ENCODE data around the gene CAVIN4.
A peak's percentile ranks its signal among the peaks of the same experiment; 100 is the strongest.

The CAVIN4 gene

GRCh38 chr9:100587375-100587774 is 9.5 kb downstream of the CAVIN4 start:
- H2BK120ac ChIP-seq (ENCODE audit: insufficient read depth, low read length, poor library complexity) = no peak overlapping the region
- H3K9me3 ChIP-seq (ENCODE audit: insufficient read depth, low read depth, low read length) = no peaks in the 10 kb centered on the region
- peak; percentile 60 to 71 for DNase-seq
- H3K18ac ChIP-seq (ENCODE audit: low read length) = no peak overlapping the region
- H4K8ac ChIP-seq (ENCODE audit: low read depth, low read length) = no peak overlapping the region
- no peaks in the 10 kb centered on the region for H3K79me2 ChIP-seq (ENCODE audit: control insufficient read depth, insufficient read depth, low read length, poor library complexity)
- no peak overlapping the region for H2AFZ ChIP-seq (ENCODE audit: insufficient read depth, low read length, poor library complexity)
- no CpG with 5 or more reads among the region's 9 CpGs for WGBS (ENCODE audit: extremely low coverage, insufficient coverage, insufficient read length)
- no peaks in the 10 kb centered on the region for H3K79me1 ChIP-seq (ENCODE audit: low read length)
- no peak overlapping the region for H3K4ac ChIP-seq (ENCODE audit: low read depth, low read length)
- H3K9ac ChIP-seq (ENCODE audit: low read length) = no peak overlapping the region
- no peak overlapping the region for H3K14ac ChIP-seq (ENCODE audit: low read length)
- no peak overlapping the region for H2AK5ac ChIP-seq (ENCODE audit: low read length)
- no peak overlapping the region for H3K23ac ChIP-seq (ENCODE audit: low read length)
- H4K91ac ChIP-seq (ENCODE audit: low read depth, low read length) = no peak overlapping the region
- H4K12ac ChIP-seq (ENCODE audit: low read depth, low read length) = no peak overlapping the region
- H2BK12ac ChIP-seq (ENCODE audit: low read length) = no peak overlapping the region
- no peak overlapping the region for H3K27ac ChIP-seq (ENCODE audit: low read depth, low read length)
- H3K27me3 ChIP-seq (ENCODE audit: insufficient read depth, low read length) = no peaks in the 10 kb centered on the region
- peaks cover 7 to 12% of the 10 kb centered on the region in 2 experiments for H3K36me3 ChIP-seq (ENCODE audit: control insufficient read depth in 1 of 2, insufficient read depth in 2 of 2, low read length in 2 of 2)
- H2BK5ac ChIP-seq (ENCODE audit: low read depth, low read length, poor library complexity) = no peak overlapping the region
- H3K4me1 ChIP-seq (ENCODE audit: control insufficient read depth in 1 of 2, insufficient read depth in 2 of 2, low read length in 2 of 2) = peaks cover 0 to 2% of the 10 kb centered on the region in 2 experiments
- H3K4me3 ChIP-seq (ENCODE audit: low read depth, low read length) = no peak overlapping the region
- H3K4me2 ChIP-seq (ENCODE audit: low read length) = no peak overlapping the region

- Histone ChIP-seq H3K79me1 (ENCODE audit: low read length) (no peaks in the 10 kb centered on the region), H3K18ac (ENCODE audit: low read length) (no peak overlapping the region), H3K27me3 (ENCODE audit: insufficient read depth, low read length) (no peaks in the 10 kb centered on the region), H4K8ac (ENCODE audit: low read depth, low read length) (no peak overlapping the region), H4K12ac (ENCODE audit: low read depth, low read length) (no peak overlapping the region), H2AFZ (ENCODE audit: insufficient read depth, low read length, poor library complexity) (no peak overlapping the region), H4K91ac (ENCODE audit: low read depth, low read length) (no peak overlapping the region), H3K9ac (ENCODE audit: low read length) (no peak overlapping the region), H2BK5ac (ENCODE audit: low read depth, low read length, poor library complexity) (no peak overlapping the region), H3K14ac (ENCODE audit: low read length) (no peak overlapping the region), H3K23ac (ENCODE audit: low read length) (no peak overlapping the region), H3K4ac (ENCODE audit: low read depth, low read length) (no peak overlapping the region), H3K79me2 (ENCODE audit: control insufficient read depth, insufficient read depth, low read length, poor library complexity) (no peaks in the 10 kb centered on the region), H3K4me3 (ENCODE audit: low read depth, low read length) (no peak overlapping the region), H3K9me3 (ENCODE audit: insufficient read depth, low read depth, low read length) (no peaks in the 10 kb centered on the region), H2AK5ac (ENCODE audit: low read length) (no peak overlapping the region), H3K36me3 (ENCODE audit: control insufficient read depth in 1 of 2, insufficient read depth in 2 of 2, low read length in 2 of 2) (peaks cover 5 to 6% of the 10 kb centered on the region in 2 experiments), H2BK120ac (ENCODE audit: insufficient read depth, low read length, poor library complexity) (no peak overlapping the region), H2BK12ac (ENCODE audit: low read length) (no peak overlapping the region), H3K4me2 (ENCODE audit: low read length) (no peak overlapping the region), H3K4me1 (ENCODE audit: control insufficient read depth in 1 of 2, insufficient read depth in 2 of 2, low read length in 2 of 2) (peaks cover 0 to 2% of the 10 kb centered on the region in 2 experiments), H3K27ac (ENCODE audit: low read depth, low read length) (no peak overlapping the region)
- no CpG with 5 or more reads among the region's 5 CpGs for WGBS (ENCODE audit: extremely low coverage, insufficient coverage, insufficient read length)
- DNase-seq = peak in 1 of 2 donors; percentile 61
Observed at GRCh38 chr9:100589582-100589981, 11.7 kb downstream of the CAVIN4 start.

GRCh38 chr9:100590481-100590880 is 12.6 kb downstream of the CAVIN4 start:
- H3K36me3 ChIP-seq (ENCODE audit: control insufficient read depth in 1 of 2, insufficient read depth in 2 of 2, low read length in 2 of 2) = peaks cover 5 to 6% of the 10 kb centered on the region in 2 experiments
- no peak overlapping the region for H2BK120ac ChIP-seq (ENCODE audit: insufficient read depth, low read length, poor library complexity)
- no peak overlapping the region for H4K8ac ChIP-seq (ENCODE audit: low read depth, low read length)
- no peak overlapping the region for H3K14ac ChIP-seq (ENCODE audit: low read length)
- no peaks in the 10 kb centered on the region for H3K79me1 ChIP-seq (ENCODE audit: low read length)
- no peak overlapping the region for H4K12ac ChIP-seq (ENCODE audit: low read depth, low read length)
- no peak overlapping the region for H3K4me2 ChIP-seq (ENCODE audit: low read length)
- H2AK5ac ChIP-seq (ENCODE audit: low read length) = no peak overlapping the region
- H3K27me3 ChIP-seq (ENCODE audit: insufficient read depth, low read length) = no peaks in the 10 kb centered on the region
- no peak overlapping the region for H3K4ac ChIP-seq (ENCODE audit: low read depth, low read length)
- no peak overlapping the region for H3K9ac ChIP-seq (ENCODE audit: low read length)
- H3K18ac ChIP-seq (ENCODE audit: low read length) = no peak overlapping the region
- H3K79me2 ChIP-seq (ENCODE audit: control insufficient read depth, insufficient read depth, low read length, poor library complexity) = no peaks in the 10 kb centered on the region
- DNase-seq = no peak
- no peak overlapping the region for H3K4me3 ChIP-seq (ENCODE audit: low read depth, low read length)
- H4K91ac ChIP-seq (ENCODE audit: low read depth, low read length) = no peak overlapping the region
- H3K4me1 ChIP-seq (ENCODE audit: control insufficient read depth in 1 of 2, insufficient read depth in 2 of 2, low read length in 2 of 2) = peaks cover 0 to 2% of the 10 kb centered on the region in 2 experiments
- no peak overlapping the region for H2BK5ac ChIP-seq (ENCODE audit: low read depth, low read length, poor library complexity)
- no peak overlapping the region for H3K23ac ChIP-seq (ENCODE audit: low read length)
- H2AFZ ChIP-seq (ENCODE audit: insufficient read depth, low read length, poor library complexity) = no peak overlapping the region
- WGBS (ENCODE audit: extremely low coverage, insufficient coverage, insufficient read length) = no CpG with 5 or more reads among the region's 2 CpGs
- H2BK12ac ChIP-seq (ENCODE audit: low read length) = no peak overlapping the region
- H3K27ac ChIP-seq (ENCODE audit: low read depth, low read length) = no peak overlapping the region
- no peaks in the 10 kb centered on the region for H3K9me3 ChIP-seq (ENCODE audit: insufficient read depth, low read depth, low read length)

- Histone ChIP-seq H3K79me1 (ENCODE audit: low read length) (no peaks in the 10 kb centered on the region), H2BK120ac (ENCODE audit: insufficient read depth, low read length, poor library complexity) (no peak overlapping the region), H2BK12ac (ENCODE audit: low read length) (no peak overlapping the region), H3K4me2 (ENCODE audit: low read length) (no peak overlapping the region), H3K9ac (ENCODE audit: low read length) (no peak overlapping the region), H3K4me3 (ENCODE audit: low read depth, low read length) (no peak overlapping the region), H3K36me3 (ENCODE audit: control insufficient read depth in 1 of 2, insufficient read depth in 2 of 2, low read length in 2 of 2) (peaks cover under 1 to 3% of the 10 kb centered on the region in 2 experiments), H2AFZ (ENCODE audit: insufficient read depth, low read length, poor library complexity) (no peak overlapping the region), H3K79me2 (ENCODE audit: control insufficient read depth, insufficient read depth, low read length, poor library complexity) (no peaks in the 10 kb centered on the region), H3K27me3 (ENCODE audit: insufficient read depth, low read length) (no peaks in the 10 kb centered on the region), H2AK5ac (ENCODE audit: low read length) (no peak overlapping the region), H3K9me3 (ENCODE audit: insufficient read depth, low read depth, low read length) (no peaks in the 10 kb centered on the region), H4K91ac (ENCODE audit: low read depth, low read length) (no peak overlapping the region), H2BK5ac (ENCODE audit: low read depth, low read length, poor library complexity) (no peak overlapping the region), H3K4me1 (ENCODE audit: control insufficient read depth in 1 of 2, insufficient read depth in 2 of 2, low read length in 2 of 2) (no peaks in the 10 kb centered on the region), H3K23ac (ENCODE audit: low read length) (no peak overlapping the region), H4K12ac (ENCODE audit: low read depth, low read length) (no peak overlapping the region), H3K27ac (ENCODE audit: low read depth, low read length) (no peak overlapping the region), H3K18ac (ENCODE audit: low read length) (no peak overlapping the region), H3K14ac (ENCODE audit: low read length) (no peak overlapping the region), H4K8ac (ENCODE audit: low read depth, low read length) (no peak overlapping the region), H3K4ac (ENCODE audit: low read depth, low read length) (no peak overlapping the region)
- no CpG with 5 or more reads among the region's 6 CpGs for WGBS (ENCODE audit: extremely low coverage, insufficient coverage, insufficient read length)
- DNase-seq = no peak
Observed at GRCh38 chr9:100591139-100591538, 13.3 kb downstream of the CAVIN4 start.

All from trophoblast cell (in vitro differentiated cells and primary cell).